ENCODE results near the gene POLR2A. TPM values are rescaled to one million over a fixed set of nuclear protein-coding genes. Genes with fewer than 3 reads are reported as not detected.

POLR2A gene
- polyA plus RNA-seq, 1 donor from 2014 or later = 9.1 TPM

DNA sequence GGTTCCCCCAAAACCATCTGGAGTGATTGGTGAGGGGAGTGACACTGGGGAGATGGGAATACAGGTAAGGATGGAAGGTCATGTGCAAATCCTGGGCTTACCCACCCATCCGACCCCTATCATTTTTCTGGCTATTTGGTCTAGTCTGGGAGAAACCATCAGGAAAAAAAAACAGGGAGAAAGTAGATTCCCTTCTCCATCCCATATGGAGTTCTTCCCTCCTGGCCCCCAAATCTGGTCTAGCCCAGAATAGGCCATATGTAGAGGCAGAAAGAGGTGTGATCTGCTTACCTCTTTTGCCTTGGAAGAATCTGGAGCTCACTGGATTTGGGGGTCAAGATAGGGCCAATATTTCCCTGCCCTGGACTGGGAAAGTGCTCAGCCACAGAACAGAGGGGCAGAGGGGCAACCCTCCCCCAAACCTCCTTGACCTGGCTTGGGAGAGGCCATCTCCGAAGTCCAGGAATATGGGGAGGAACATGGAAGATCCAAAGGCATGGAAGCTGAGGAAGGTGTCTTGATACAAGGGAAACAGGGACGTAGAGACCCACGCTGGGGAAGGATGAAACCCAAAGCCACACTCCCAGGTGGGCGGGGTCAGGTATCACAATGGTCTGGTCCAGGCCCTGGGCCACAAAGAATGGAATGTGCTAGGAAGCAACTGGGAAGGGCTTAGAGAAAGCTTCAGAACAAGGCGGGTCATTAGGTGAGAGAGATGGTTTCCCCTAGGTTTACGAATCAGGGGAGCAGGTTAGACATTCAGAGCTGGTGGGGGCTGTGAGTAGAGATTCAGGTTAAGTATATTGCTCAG lies 23.1 kb upstream of the POLR2A start:
- H3F3A ChIP-seq (ENCODE audit: insufficient read depth, low read length, poor library complexity, severe bottlenecking) = no peaks in the 10 kb centered on the region
- H3K27me3 ChIP-seq (ENCODE audit: insufficient read depth, low read depth, low read length) = no peaks in the 10 kb centered on the region
- H3K36me3 ChIP-seq (ENCODE audit: insufficient read depth, low read length) = no peaks in the 10 kb centered on the region
- H4K20me1 ChIP-seq (ENCODE audit: insufficient read depth) = no peaks in the 10 kb centered on the region
- H3K4me2 ChIP-seq (ENCODE audit: low read length) = no peak overlapping the region
- H3K9me2 ChIP-seq (ENCODE audit: insufficient read depth, low read length) = no peaks in the 10 kb centered on the region
- no peak overlapping the region for H2AFZ ChIP-seq (ENCODE audit: low read depth, low read length)
- TF ChIP-seq CTCF (IDR thresholded peaks at IDR 0.05; ENCODE audit: poor library complexity, severe bottlenecking) (no peak), MXI1 (conservative IDR thresholded peaks at IDR 0.05; ENCODE audit: poor library complexity, severe bottlenecking) (no peak), SMC3 (conservative IDR thresholded peaks at IDR 0.05; ENCODE audit: poor library complexity) (no peak), EP300 (conservative IDR thresholded peaks at IDR 0.05; ENCODE audit: poor library complexity, severe bottlenecking) (no peak), RAD21 (conservative IDR thresholded peaks at IDR 0.05) (no peak), TAF1 (IDR thresholded peaks at IDR 0.05; ENCODE audit: low read depth) (no peak), POLR2AphosphoS5 (IDR thresholded peaks at IDR 0.05) (no peak), EZH2 (IDR thresholded peaks at IDR 0.05; ENCODE audit: borderline replicate concordance, insufficient read depth, low read length, poor library complexity, severe bottlenecking) (no peak)
- TF ChIP-seq, protein P1, sequence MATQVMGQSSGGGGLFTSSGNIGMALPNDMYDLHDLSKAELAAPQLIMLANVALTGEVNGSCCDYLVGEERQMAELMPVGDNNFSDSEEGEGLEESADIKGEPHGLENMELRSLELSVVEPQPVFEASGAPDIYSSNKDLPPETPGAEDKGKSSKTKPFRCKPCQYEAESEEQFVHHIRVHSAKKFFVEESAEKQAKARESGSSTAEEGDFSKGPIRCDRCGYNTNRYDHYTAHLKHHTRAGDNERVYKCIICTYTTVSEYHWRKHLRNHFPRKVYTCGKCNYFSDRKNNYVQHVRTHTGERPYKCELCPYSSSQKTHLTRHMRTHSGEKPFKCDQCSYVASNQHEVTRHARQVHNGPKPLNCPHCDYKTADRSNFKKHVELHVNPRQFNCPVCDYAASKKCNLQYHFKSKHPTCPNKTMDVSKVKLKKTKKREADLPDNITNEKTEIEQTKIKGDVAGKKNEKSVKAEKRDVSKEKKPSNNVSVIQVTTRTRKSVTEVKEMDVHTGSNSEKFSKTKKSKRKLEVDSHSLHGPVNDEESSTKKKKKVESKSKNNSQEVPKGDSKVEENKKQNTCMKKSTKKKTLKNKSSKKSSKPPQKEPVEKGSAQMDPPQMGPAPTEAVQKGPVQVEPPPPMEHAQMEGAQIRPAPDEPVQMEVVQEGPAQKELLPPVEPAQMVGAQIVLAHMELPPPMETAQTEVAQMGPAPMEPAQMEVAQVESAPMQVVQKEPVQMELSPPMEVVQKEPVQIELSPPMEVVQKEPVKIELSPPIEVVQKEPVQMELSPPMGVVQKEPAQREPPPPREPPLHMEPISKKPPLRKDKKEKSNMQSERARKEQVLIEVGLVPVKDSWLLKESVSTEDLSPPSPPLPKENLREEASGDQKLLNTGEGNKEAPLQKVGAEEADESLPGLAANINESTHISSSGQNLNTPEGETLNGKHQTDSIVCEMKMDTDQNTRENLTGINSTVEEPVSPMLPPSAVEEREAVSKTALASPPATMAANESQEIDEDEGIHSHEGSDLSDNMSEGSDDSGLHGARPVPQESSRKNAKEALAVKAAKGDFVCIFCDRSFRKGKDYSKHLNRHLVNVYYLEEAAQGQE (IDR thresholded peaks at IDR 0.05; ENCODE audit: borderline replicate concordance) = no peak
- no peak overlapping the region for H3K27ac ChIP-seq (ENCODE audit: low read length)
- H3K4me3 ChIP-seq (ENCODE audit: low read length) = no peak overlapping the region
- H3K9me3 ChIP-seq (ENCODE audit: low read length) = no peaks in the 10 kb centered on the region
- no peak overlapping the region for H3K9ac ChIP-seq (ENCODE audit: low read length)
- no peaks in the 10 kb centered on the region for H3K79me2 ChIP-seq (replicated peaks; ENCODE audit: insufficient read depth, low read length)

GRCh38 chr17:7462474-7463371 lies 21.4 kb upstream of the POLR2A start:
- H3K4me3 ChIP-seq (ENCODE audit: low read length) = no peak overlapping the region
- no peaks in the 10 kb centered on the region for H3K79me2 ChIP-seq (replicated peaks; ENCODE audit: insufficient read depth, low read length)
- H3K9me3 ChIP-seq (ENCODE audit: low read length) = no peaks in the 10 kb centered on the region
- no peak overlapping the region for H2AFZ ChIP-seq (ENCODE audit: low read depth, low read length)
- no peaks in the 10 kb centered on the region for H3K36me3 ChIP-seq (ENCODE audit: insufficient read depth, low read length)
- H3F3A ChIP-seq (ENCODE audit: insufficient read depth, low read length, poor library complexity, severe bottlenecking) = no peaks in the 10 kb centered on the region
- TF ChIP-seq POLR2AphosphoS5 (IDR thresholded peaks at IDR 0.05) = no peak
- no peak for TF ChIP-seq CTCF (IDR thresholded peaks at IDR 0.05; ENCODE audit: poor library complexity, severe bottlenecking)
- no peak for TF ChIP-seq EZH2 (IDR thresholded peaks at IDR 0.05; ENCODE audit: borderline replicate concordance, insufficient read depth, low read length, poor library complexity, severe bottlenecking)
- TF ChIP-seq RAD21 (conservative IDR thresholded peaks at IDR 0.05) = no peak
- TF ChIP-seq TAF1 (IDR thresholded peaks at IDR 0.05; ENCODE audit: low read depth) = no peak
- TF ChIP-seq EP300 (conservative IDR thresholded peaks at IDR 0.05; ENCODE audit: poor library complexity, severe bottlenecking) = no peak
- no peak for TF ChIP-seq MXI1 (conservative IDR thresholded peaks at IDR 0.05; ENCODE audit: poor library complexity, severe bottlenecking)
- TF ChIP-seq, protein P1 (IDR thresholded peaks at IDR 0.05; ENCODE audit: borderline replicate concordance) = no peak
- no peak for TF ChIP-seq SMC3 (conservative IDR thresholded peaks at IDR 0.05; ENCODE audit: poor library complexity)
- H4K20me1 ChIP-seq (ENCODE audit: insufficient read depth) = no peaks in the 10 kb centered on the region
- H3K9ac ChIP-seq (ENCODE audit: low read length) = no peak overlapping the region
- H3K27me3 ChIP-seq (ENCODE audit: insufficient read depth, low read depth, low read length) = no peaks in the 10 kb centered on the region
- no peaks in the 10 kb centered on the region for H3K9me2 ChIP-seq (ENCODE audit: insufficient read depth, low read length)
- H3K4me2 ChIP-seq (ENCODE audit: low read length) = no peak overlapping the region
- H3K27ac ChIP-seq (ENCODE audit: low read length) = no peak overlapping the region

Measured in neural cell (in vitro differentiated cells).